Natural killer cell (primary cell): ENCODE measurements around the gene MCM8. TPM values are rescaled to one million over a fixed set of nuclear protein-coding genes. Genes with fewer than 3 reads are reported as not detected.

Experiments
- ATAC-seq, 3 donors: fragments of 150-1000 bp in 2 of 3; fragments of 200-7000 bp in 1 of 3; cut with Tn5 transposase; 1 replicate in 1 of 3; 2 replicates in 2 of 3; pipeline ENCODE4 v1.10.0; 2021; ENCODE audit warnings: mild to moderate bottlenecking in 2 of 3, moderate library complexity in 2 of 3
- DNase-seq, 2 donors: peaks; one replicate each; pipeline versions ENCODE4 v3.0.0 to v3.0.0-alpha.2; 2013 to 2021; ENCODE audit warnings: mixed read lengths in 1 of 2
- H3K27ac ChIP-seq: one replicate; pipeline ENCODE4 v1.5.1; 2013; ENCODE audit warnings: mild to moderate bottlenecking, low read length
- H3K27me3 ChIP-seq: one replicate; pipeline ENCODE4 v1.6.1; 2013; ENCODE audit warnings: low read length; ENCODE audit not compliant: control insufficient read depth, insufficient read depth
- H3K36me3 ChIP-seq: one replicate; pipeline ENCODE4 v1.6.1; 2013; ENCODE audit warnings: low read length; ENCODE audit not compliant: control insufficient read depth, insufficient read depth
- H3K4me1 ChIP-seq: one replicate; pipeline ENCODE4 v1.6.1; 2013; ENCODE audit warnings: low read length; ENCODE audit not compliant: control insufficient read depth, insufficient read depth
- H3K4me3 ChIP-seq: one replicate; pipeline ENCODE4 v1.5.1; 2013; ENCODE audit warnings: low read length
- H3K9me3 ChIP-seq: one replicate; pipeline ENCODE4 v1.6.1; 2013; ENCODE audit warnings: low read length; ENCODE audit not compliant: control insufficient read depth, insufficient read depth
- H3K27ac Mint-ChIP-seq, 2 donors: one replicate each; pipeline ENCODE4 v1.8.0; 2022; ENCODE audit warnings: mild to moderate bottlenecking in 2 of 2, mixed read lengths in 2 of 2, moderate library complexity in 1 of 2
- H3K27me3 Mint-ChIP-seq, 2 donors: one replicate each; pipeline ENCODE4 v1.8.0; 2022; ENCODE audit warnings: low read depth in 2 of 2, mixed read lengths in 2 of 2
- H3K36me3 Mint-ChIP-seq: one replicate; pipeline ENCODE4 v1.8.0; 2022; ENCODE audit warnings: mixed read lengths
- H3K4me1 Mint-ChIP-seq, 2 donors: one replicate each; pipeline ENCODE4 v1.8.0; 2022; ENCODE audit warnings: mixed read lengths in 2 of 2
- H3K4me3 Mint-ChIP-seq: one replicate; pipeline ENCODE4 v1.8.0; 2022; ENCODE audit warnings: mild to moderate bottlenecking, moderate library complexity, mixed read lengths
- H3K9me3 Mint-ChIP-seq, 2 donors: one replicate each; pipeline ENCODE4 v1.8.0; 2022; ENCODE audit warnings: mixed read lengths in 2 of 2
- WGBS: methylation state at CpG from one replicate; pipeline ENCODE4 v1.1.7; 2013; ENCODE audit warnings: missing lambda C conversion rate; ENCODE audit not compliant: insufficient coverage; 5-methylcytosine and 5-hydroxymethylcytosine counted together
- intact Hi-C: fragments of 100-400 bp; cut with micrococcal nuclease; formaldehyde crosslinking; loops from one replicate; pipeline ENCODE4 v1.14.2; 2022
- total RNA-seq, 4 donors: library from RNA; stranded (reverse); fragments of 120-200 nt in 1 of 4; gene quantifications; one replicate each; pipeline versions ENCODE4 v1.2.3 to v1.2.4, GENCODE V29; 2013 to 2022
- TF ChIP-seq, protein P1 (sequence below): fragments of 200-600 bp; IDR thresholded peaks from one replicate; pipeline ENCODE4 v1.8.0; 2022; ENCODE audit warnings: antibody characterized with exemption

Gene MCM8
- total RNA-seq, 3 donors from 2014 or later (not counting 1 experiment from before 2014, with no cell fraction given): 8.1 to 14.3 (median 9.0) TPM

GRCh38 chr20:6045566-6045965, 95.1 kb downstream of the MCM8 start:
- H3K4me1 ChIP-seq: no peaks in the 10 kb centered on the region
- H3K36me3 ChIP-seq: peaks cover 11% of the 10 kb centered on the region
- DNase-seq (no peak), ATAC-seq (no peak)
- H3K4me1 Mint-ChIP-seq: peaks cover 9 to 10% of the 10 kb centered on the region in 2 donors
- H3K27ac ChIP-seq: no peak overlapping the region
- H3K36me3 Mint-ChIP-seq: no peaks in the 10 kb centered on the region
- TF ChIP-seq, protein P1, sequence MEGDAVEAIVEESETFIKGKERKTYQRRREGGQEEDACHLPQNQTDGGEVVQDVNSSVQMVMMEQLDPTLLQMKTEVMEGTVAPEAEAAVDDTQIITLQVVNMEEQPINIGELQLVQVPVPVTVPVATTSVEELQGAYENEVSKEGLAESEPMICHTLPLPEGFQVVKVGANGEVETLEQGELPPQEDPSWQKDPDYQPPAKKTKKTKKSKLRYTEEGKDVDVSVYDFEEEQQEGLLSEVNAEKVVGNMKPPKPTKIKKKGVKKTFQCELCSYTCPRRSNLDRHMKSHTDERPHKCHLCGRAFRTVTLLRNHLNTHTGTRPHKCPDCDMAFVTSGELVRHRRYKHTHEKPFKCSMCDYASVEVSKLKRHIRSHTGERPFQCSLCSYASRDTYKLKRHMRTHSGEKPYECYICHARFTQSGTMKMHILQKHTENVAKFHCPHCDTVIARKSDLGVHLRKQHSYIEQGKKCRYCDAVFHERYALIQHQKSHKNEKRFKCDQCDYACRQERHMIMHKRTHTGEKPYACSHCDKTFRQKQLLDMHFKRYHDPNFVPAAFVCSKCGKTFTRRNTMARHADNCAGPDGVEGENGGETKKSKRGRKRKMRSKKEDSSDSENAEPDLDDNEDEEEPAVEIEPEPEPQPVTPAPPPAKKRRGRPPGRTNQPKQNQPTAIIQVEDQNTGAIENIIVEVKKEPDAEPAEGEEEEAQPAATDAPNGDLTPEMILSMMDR: no peak
- peaks cover 4 to 5% of the 10 kb centered on the region in 2 donors for H3K27me3 Mint-ChIP-seq
- intact Hi-C loops: no loop called here
- H3K27ac Mint-ChIP-seq: no peak overlapping the region
- H3K4me3 Mint-ChIP-seq: no peak overlapping the region
- H3K4me3 ChIP-seq: no peak overlapping the region
- no peaks in the 10 kb centered on the region for H3K9me3 Mint-ChIP-seq
- H3K9me3 ChIP-seq: no peaks in the 10 kb centered on the region
- H3K27me3 ChIP-seq: no peaks in the 10 kb centered on the region

GRCh38 chr20:6046432-6046831, 96.0 kb downstream of the MCM8 start:
- TF ChIP-seq, protein P1: no peak
- Mint-ChIP-seq H3K27ac (no peak overlapping the region), H3K36me3 (no peaks in the 10 kb centered on the region), H3K27me3 (peaks cover 10% of the 10 kb centered on the region in 2 donors), H3K4me3 (no peak overlapping the region), H3K4me1 (peaks cover 9 to 10% of the 10 kb centered on the region in 2 donors), H3K9me3 (no peaks in the 10 kb centered on the region)
- WGBS: 62% methylated on average over 1 of the region's 1 CpG
- DNase-seq: no peak
- intact Hi-C loops: no loop called here
- Histone ChIP-seq H3K36me3 (peaks cover 6% of the 10 kb centered on the region), H3K27me3 (peaks cover 3% of the 10 kb centered on the region), H3K27ac (no peak overlapping the region), H3K4me1 (no peaks in the 10 kb centered on the region), H3K9me3 (no peaks in the 10 kb centered on the region), H3K4me3 (no peak overlapping the region)
- no peak for ATAC-seq

DNA sequence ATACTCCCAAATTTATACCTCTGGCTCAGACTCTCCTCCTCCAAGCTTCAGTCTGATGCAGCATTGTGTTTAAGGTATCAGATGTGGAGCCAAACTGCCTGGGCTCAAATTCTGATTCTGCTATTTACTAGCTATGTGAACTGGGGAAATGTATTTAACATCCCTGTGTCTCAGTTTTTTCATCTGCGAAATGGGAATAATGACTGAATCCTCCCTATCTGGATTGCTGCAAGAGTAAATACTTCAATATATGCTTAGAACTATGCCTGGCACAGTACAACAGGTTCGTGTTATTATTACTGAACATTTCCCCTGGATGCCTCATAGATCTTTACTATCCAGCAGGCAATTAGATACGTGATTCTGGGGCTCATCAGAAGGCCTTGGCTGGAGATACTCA, 97.9 kb downstream of the MCM8 start:
- Mint-ChIP-seq H3K27me3 (peaks cover 16 to 18% of the 10 kb centered on the region in 2 donors), H3K4me1 (peaks cover 10 to 14% of the 10 kb centered on the region in 2 donors), H3K36me3 (no peaks in the 10 kb centered on the region), H3K4me3 (no peak overlapping the region), H3K27ac (no peak overlapping the region), H3K9me3 (no peaks in the 10 kb centered on the region)
- H3K4me3 ChIP-seq: no peak overlapping the region
- H3K27ac ChIP-seq: no peak overlapping the region
- intact Hi-C loops: no loop called here
- TF ChIP-seq, protein P1: no peak
- no peak for ATAC-seq
- H3K9me3 ChIP-seq: no peaks in the 10 kb centered on the region
- H3K27me3 ChIP-seq: peaks cover 13% of the 10 kb centered on the region
- no peaks in the 10 kb centered on the region for H3K4me1 ChIP-seq
- DNase-seq: no peak
- no peaks in the 10 kb centered on the region for H3K36me3 ChIP-seq
- WGBS: 90% methylated on average over 3 of the region's 3 CpGs

Other genes starting within 250 kb of the MCM8 start
- gene SHLD1, start 200.3 kb upstream of the MCM8 start, total RNA-seq: 10 to 100 TPM in 1 of 3 donors, 1 to 10 TPM in 2; 6.6 to 12.2 (median 8.3) TPM
- not detected for gene CHGB, start 39.1 kb upstream of the MCM8 start, total RNA-seq
- 10 to 100 TPM in 1 of 3 donors, 1 to 10 TPM in 2; 9.2 to 13.0 (median 9.9) TPM for gene TRMT6, start 119 bp upstream of the MCM8 start, total RNA-seq
- 10 to 100 TPM; 13.0 to 20.5 (median 14.6) TPM for gene CRLS1, start 55.5 kb downstream of the MCM8 start, total RNA-seq
- not detected for gene LRRN4, start 103.4 kb downstream of the MCM8 start, total RNA-seq
- gene FERMT1, start 172.4 kb downstream of the MCM8 start, total RNA-seq: not detected